Measurements from ENCODE around the gene FMNL2.
A peak's percentile ranks its signal among the peaks of the same experiment; 100 is the strongest.

Gene FMNL2

GRCh38 chr2:152606081-152606480 lies 271.1 kb downstream of the FMNL2 start:
- DNase-seq (ENCODE audit: low read depth), result no peak
- no peak for TF ChIP-seq CTCF (conservative IDR thresholded peaks at IDR 0.05; ENCODE audit: control insufficient read depth, insufficient read depth, low read depth, low read length)

GRCh38 chr2:152606941-152607340 lies 272.0 kb downstream of the FMNL2 start:
- TF ChIP-seq CTCF (conservative IDR thresholded peaks at IDR 0.05; ENCODE audit: control insufficient read depth, insufficient read depth, low read depth, low read length), result no peak
- no peak for DNase-seq (ENCODE audit: low read depth)
- H3K4me3 ChIP-seq (ENCODE audit: control insufficient read depth, low read depth, low read length), result no peak overlapping the region

More at GRCh38 chr2:152606081-152606480, 271.1 kb downstream of the FMNL2 start:
- no peak overlapping the region for H3K4me3 ChIP-seq (ENCODE audit: control insufficient read depth, low read depth, low read length)

- no peak for TF ChIP-seq CTCF (conservative IDR thresholded peaks at IDR 0.05; ENCODE audit: control insufficient read depth, insufficient read depth, low read depth, low read length)
- DNase-seq (ENCODE audit: low read depth), result no peak
These were observed 272.9 kb downstream of the FMNL2 start for GRCh38 chr2:152607793-152608300.

GRCh38 chr2:152609154-152609553 lies 274.2 kb downstream of the FMNL2 start:
- no peak for DNase-seq (ENCODE audit: low read depth)
- no peak for TF ChIP-seq CTCF (conservative IDR thresholded peaks at IDR 0.05; ENCODE audit: control insufficient read depth, insufficient read depth, low read depth, low read length)
- no peak overlapping the region for H3K4me3 ChIP-seq (ENCODE audit: control insufficient read depth, low read depth, low read length)

More at GRCh38 chr2:152607793-152608300, 272.9 kb downstream of the FMNL2 start:
- H3K4me3 ChIP-seq (ENCODE audit: control insufficient read depth, low read depth, low read length), result no peak overlapping the region

- no peak overlapping the region for H3K4me3 ChIP-seq (ENCODE audit: control insufficient read depth, low read depth, low read length)
- no peak for TF ChIP-seq CTCF (conservative IDR thresholded peaks at IDR 0.05; ENCODE audit: control insufficient read depth, insufficient read depth, low read depth, low read length)
- no peak for DNase-seq (ENCODE audit: low read depth)
These were observed 274.7 kb downstream of the FMNL2 start for GRCh38 chr2:152609699-152610098.

GRCh38 chr2:152611458-152612231 lies 276.7 kb downstream of the FMNL2 start:
- DNase-seq (ENCODE audit: low read depth), result peak; percentile 93

More at GRCh38 chr2:152611458-152612231, 276.7 kb downstream of the FMNL2 start:
- no peak for TF ChIP-seq CTCF (conservative IDR thresholded peaks at IDR 0.05; ENCODE audit: control insufficient read depth, insufficient read depth, low read depth, low read length)
- no peak overlapping the region for H3K4me3 ChIP-seq (ENCODE audit: control insufficient read depth, low read depth, low read length)

Measured in fibroblast of mammary gland (primary cell).